ENCODE measurements around the gene TRIM27.
"Not testable (repeated sequence)": the region's sequence is repeated elsewhere in the genome, so short reads cannot be mapped to it uniquely, and the experiment has no call there.

Gene TRIM27

GRCh38 chr6:28923318-28924102, at the start of gene TRIM27:
TSS of gene TRIM27 (minus strand) at chr6:28923985. CDS start at chr6:28923632, 353 bp downstream.
- peak; percentile 84 for DNase-seq (ENCODE audit: low spot score)

GRCh38 chr6:28970056-28970455, 46.3 kb upstream of the TRIM27 start:
- not testable (repeated sequence) for DNase-seq (ENCODE audit: low spot score)

DNA sequence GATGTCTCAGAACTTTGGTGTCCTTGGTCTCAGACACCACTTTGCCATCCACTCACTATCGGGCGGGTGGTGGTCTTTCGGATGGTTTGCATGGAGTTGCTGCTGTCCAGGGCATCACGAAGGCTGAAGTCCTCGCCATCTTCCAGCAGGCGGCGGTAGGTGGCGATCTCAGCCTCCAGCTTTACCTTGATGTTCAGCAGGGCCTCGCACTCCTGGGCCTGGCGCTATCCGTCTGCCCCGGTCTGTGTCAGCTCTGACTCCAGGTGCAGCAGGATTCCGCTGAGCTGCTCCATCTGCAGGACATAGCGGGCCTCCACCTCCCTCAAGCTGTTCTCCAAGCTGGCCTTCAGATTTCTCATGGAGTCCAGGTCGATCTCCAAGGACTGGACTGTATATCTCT, 45.3 kb upstream of the TRIM27 start:
- DNase-seq (ENCODE audit: low spot score): no peak

DNA sequence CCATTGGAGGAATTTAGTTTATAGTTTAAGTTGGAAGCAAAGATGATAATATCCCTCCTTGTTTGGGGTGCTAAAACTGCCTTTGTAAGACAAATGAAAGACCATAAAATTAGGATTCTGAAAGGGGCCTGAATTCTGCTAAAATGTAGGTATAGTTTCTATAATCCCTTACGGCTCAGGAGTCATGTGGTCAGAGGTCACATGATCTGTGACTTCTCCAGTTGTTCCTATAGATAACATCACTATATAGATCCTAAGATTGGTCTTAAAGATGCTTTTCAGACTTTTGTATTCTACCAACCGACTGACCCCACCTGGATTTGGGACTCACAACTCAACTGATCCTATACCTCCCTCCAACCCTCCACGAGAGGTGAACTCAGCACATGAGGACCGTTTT, 44.7 kb upstream of the TRIM27 start:
- no peak for DNase-seq (ENCODE audit: low spot score)

DNA sequence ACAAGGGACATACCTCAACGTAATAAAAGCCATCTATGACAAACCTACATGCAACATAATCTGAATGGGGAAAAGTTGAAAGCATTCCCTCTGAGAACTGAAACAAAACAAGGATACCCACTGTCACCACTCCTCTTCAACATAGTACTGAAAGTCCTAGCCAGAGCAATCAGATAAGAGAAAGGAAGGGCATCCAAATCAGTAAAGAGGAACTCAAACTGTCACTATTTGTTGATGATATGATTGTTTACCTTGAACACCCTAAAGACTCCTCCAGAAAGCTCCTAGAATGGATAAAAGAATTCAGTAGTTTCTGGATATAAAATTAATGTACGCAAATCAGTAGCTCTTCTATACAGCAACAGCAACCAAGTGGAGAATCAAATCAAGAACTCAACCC, 41.9 kb upstream of the TRIM27 start:
- DNase-seq (ENCODE audit: low spot score): no peak

GRCh38 chr6:28960846-28961500, 37.2 kb upstream of the TRIM27 start:
- DNase-seq (ENCODE audit: low spot score): no peak

GRCh38 chr6:28958561-28959243, 34.9 kb upstream of the TRIM27 start:
- not testable (repeated sequence) for DNase-seq (ENCODE audit: low spot score)

DNA sequence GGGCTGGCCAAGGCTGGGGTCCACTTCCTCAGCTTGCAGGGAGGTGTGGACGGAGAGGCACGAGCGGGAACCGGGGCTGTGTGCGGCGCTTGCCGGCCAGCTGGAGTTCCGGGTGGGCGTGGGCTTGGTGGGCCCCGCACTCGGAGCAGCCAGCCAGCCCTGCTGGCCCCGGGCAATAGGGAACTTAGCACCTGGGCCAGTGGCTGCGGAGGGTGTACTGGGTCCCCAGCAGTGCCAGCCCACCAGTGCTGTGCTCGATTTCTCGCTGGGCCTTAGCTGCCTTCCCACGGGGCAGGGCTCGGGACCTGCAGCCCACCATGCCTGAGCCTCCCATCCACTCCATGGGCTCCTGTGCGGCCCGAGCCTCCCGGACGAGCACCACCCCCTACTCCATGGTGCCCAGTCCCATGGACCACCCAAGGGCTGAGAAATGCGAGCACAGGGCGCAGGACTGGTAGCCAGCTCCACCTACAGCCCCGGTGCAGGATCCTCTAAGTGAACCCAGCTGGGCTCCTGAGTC, 34.1 kb upstream of the TRIM27 start:
- not testable (repeated sequence) for DNase-seq (ENCODE audit: low spot score)

- DNase-seq (ENCODE audit: low spot score): no peak
These were observed 32.5 kb upstream of the TRIM27 start for GRCh38 chr6:28956331-28956730.

- peak; percentile 30 for DNase-seq (ENCODE audit: low spot score)
These were observed 29.9 kb upstream of the TRIM27 start for GRCh38 chr6:28953585-28954258.

- peak; percentile 50 for DNase-seq (ENCODE audit: low spot score)
These were observed 29.3 kb upstream of the TRIM27 start for GRCh38 chr6:28953039-28953584.

GRCh38 chr6:28949656-28950195, 25.9 kb upstream of the TRIM27 start:
- not testable (repeated sequence) for DNase-seq (ENCODE audit: low spot score)

- DNase-seq (ENCODE audit: low spot score): no peak
These were observed 25.1 kb upstream of the TRIM27 start for GRCh38 chr6:28948782-28949486.

GRCh38 chr6:28947831-28948270, 24.1 kb upstream of the TRIM27 start:
- peak; percentile 65 for DNase-seq (ENCODE audit: low spot score)

DNA sequence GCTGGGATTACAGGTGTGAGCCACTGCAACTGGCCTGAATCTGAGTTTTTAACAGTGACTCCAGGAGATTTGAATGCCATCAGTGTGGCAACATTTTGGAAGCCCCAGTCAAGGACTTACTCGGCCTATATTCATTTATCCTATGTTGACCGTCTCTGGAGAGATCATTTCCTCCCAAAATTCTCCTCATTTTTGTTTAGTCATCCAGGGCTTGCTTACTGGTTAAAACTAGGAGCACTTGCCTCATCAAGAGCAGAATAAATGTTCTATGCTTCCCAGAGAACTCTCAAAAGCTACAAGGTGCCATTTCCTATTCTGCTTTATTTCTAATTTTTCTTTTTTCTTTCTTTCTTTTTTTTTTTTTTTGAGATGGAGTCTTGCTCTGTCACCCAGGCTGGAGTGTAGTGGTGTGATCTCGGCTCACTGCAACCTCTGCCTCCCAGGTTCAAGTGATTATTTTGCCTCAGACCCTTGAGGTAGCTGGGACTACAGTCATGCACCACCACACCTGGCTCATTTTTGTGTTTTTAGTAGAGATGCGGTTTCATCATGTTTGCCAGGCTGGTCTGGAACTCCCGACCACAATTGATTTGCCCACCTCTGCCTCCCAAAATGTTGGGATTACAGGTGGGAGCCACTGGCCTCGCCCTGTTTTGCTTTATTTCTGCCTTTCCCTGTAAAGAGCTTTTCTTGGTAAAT, 23.4 kb upstream of the TRIM27 start:
- no peak for DNase-seq (ENCODE audit: low spot score)

DNA sequence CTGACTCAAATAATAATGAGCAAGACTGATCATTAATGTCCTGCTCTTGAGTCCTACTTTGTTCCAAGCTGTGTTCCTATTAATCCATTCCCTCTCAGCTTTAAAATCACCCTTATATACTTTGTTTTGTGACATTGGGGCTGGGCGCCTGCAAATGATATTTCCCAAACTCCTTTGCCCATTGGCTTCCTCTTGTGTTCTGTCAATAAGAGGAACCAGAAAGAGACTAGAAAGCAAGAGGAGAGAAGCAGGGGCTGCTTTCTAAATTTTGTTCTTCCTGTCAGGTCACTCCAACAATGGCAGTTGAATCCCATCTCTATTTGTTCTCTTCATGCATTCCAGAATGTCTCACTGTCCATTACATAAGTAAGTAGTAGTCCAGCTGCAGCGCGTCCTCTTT, 21.6 kb upstream of the TRIM27 start:
- no peak for DNase-seq (ENCODE audit: low spot score)

DNA sequence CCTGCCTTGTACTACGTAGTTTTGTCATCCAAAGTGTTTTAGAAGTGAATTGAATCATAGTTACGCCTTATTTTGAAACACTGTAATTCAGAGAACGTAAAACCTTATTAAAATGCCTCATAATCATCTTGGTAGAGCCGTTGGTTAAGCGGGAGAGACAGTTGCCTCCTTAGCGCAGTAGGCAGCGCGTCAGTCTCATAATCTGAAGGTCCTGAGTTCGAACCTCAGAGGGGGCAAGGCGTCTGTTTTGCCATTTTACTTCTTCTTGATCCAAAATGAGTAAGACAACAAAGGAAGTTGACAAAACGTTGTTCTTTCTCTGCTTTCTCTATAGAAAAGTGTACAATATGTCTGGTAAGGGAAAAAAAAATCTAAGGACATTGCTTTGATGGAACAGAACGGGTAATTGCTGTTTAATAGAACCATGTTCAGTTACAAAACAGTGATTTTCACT, 20.7 kb upstream of the TRIM27 start:
- peak; percentile 54 for DNase-seq (ENCODE audit: low spot score)

GRCh38 chr6:28943557-28944411, 20.0 kb upstream of the TRIM27 start:
- peak; percentile 76 for DNase-seq (ENCODE audit: low spot score)

- no peak for DNase-seq (ENCODE audit: low spot score)
These were observed 19.4 kb upstream of the TRIM27 start for GRCh38 chr6:28943223-28943556.
